ENCODE data around the gene RIOX2. TPM values are rescaled to one million over a fixed set of nuclear protein-coding genes. Genes with fewer than 3 reads are reported as not detected.

The RIOX2 gene
- total RNA-seq, 4 donors from 2014 or later, result 9.3 to 50.3 (median 12.6) TPM

DNA sequence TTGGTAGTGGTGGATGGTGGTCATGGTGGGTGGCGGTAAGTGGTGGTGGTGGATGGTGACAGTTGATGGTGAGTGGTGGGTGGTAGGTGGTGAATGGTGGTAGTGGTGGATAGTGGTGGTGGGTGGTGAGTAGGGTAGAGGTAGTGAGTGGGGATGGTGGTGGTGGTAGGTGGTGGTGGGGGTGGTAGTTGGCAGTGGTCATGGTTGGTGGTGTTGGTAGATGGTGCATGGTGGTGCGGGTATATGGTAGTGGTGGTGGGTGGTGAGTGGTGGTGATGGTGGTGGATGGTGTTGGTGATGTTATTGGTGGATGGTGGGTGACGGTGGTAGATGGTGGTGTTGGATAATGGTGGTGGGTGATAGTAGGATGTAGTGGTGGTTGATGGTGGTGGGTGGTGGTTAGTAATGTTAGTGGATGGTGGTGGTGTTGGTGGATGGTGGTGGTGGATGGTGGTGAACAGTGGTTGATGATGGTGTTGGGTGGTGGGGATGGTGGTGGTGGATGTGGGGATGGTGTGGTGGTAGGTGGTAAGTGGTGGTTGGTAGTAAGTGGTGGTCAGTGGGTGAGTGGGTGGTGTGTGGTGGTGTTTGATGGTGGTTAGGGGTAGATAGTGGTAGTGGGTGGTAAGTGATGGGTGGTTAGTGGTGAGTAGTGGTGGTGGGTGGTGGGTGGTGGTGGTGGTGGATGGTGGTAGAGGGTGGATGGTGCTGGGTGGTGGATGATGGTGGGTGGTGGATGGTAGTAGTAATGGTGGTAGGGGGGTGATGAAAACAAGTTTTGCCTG is 16.7 kb upstream of the RIOX2 start:
- Histone ChIP-seq H3K4me1 (no peaks in the 10 kb centered on the region), H3K9me3 (no peaks in the 10 kb centered on the region), H3K27me3 (no peaks in the 10 kb centered on the region), H3K4me3 (no peak overlapping the region), H3K36me3 (no peaks in the 10 kb centered on the region), H3K27ac (no peak overlapping the region)
- DNase-seq, result no peak
- TF ChIP-seq, protein P1, sequence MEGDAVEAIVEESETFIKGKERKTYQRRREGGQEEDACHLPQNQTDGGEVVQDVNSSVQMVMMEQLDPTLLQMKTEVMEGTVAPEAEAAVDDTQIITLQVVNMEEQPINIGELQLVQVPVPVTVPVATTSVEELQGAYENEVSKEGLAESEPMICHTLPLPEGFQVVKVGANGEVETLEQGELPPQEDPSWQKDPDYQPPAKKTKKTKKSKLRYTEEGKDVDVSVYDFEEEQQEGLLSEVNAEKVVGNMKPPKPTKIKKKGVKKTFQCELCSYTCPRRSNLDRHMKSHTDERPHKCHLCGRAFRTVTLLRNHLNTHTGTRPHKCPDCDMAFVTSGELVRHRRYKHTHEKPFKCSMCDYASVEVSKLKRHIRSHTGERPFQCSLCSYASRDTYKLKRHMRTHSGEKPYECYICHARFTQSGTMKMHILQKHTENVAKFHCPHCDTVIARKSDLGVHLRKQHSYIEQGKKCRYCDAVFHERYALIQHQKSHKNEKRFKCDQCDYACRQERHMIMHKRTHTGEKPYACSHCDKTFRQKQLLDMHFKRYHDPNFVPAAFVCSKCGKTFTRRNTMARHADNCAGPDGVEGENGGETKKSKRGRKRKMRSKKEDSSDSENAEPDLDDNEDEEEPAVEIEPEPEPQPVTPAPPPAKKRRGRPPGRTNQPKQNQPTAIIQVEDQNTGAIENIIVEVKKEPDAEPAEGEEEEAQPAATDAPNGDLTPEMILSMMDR (IDR thresholded peaks at IDR 0.05), result no peak
- no peak for TF ChIP-seq POLR2A (IDR thresholded peaks at IDR 0.05)

DNA sequence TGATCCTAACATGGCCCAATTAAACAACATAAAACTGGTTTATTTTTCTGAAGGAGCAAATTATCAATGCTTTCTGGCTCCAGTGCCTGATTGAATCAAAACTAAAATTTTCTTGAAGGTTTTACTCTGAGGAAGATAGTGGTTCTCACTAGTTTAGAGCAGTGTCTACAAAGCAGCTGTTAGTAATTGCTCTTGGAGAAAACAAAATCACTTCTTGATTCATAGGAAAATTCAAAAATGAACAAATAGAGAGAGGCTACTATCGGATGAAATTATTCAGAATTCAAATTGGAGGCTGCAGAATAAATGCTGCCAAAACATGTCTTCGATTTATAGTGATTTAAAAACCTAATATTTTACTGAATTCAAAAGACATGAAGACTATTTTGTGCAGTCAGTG is 15.1 kb upstream of the RIOX2 start:
- Histone ChIP-seq H3K9me3 (no peaks in the 10 kb centered on the region), H3K36me3 (no peaks in the 10 kb centered on the region), H3K4me3 (no peak overlapping the region), H3K27ac (no peak overlapping the region), H3K27me3 (no peaks in the 10 kb centered on the region), H3K4me1 (no peaks in the 10 kb centered on the region)
- no peak for DNase-seq
- no peak for TF ChIP-seq POLR2A (IDR thresholded peaks at IDR 0.05)
- TF ChIP-seq, protein P1 (IDR thresholded peaks at IDR 0.05), result no peak

DNA sequence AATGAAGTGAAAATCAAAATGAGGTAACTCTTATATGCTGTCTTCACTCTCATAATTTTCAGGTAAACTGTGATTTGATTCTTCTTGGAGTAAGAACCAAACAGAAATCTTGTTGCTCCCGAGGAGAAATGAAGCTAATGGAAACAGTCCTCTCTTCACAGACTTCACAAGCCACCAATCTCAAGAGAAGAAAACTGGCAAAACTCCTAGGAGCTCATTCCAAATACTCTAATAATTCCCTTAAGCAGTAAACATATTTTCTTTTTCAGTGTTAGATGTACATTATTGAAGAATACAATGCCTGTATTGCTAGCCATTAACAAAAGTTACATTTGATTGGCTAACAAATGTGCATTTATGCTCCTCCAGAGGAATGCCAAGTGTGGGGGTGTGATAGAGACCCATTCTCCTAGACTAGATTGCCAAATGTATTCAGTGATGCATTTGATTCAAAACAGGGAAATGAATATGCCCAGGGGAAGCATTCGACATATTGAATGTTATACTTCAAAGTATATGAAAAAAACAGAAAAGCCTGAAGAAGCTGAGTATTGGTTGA is 11.8 kb upstream of the RIOX2 start:
- Histone ChIP-seq H3K27ac (no peak overlapping the region), H3K4me3 (no peak overlapping the region), H3K27me3 (no peaks in the 10 kb centered on the region), H3K9me3 (no peaks in the 10 kb centered on the region), H3K4me1 (no peaks in the 10 kb centered on the region), H3K36me3 (no peaks in the 10 kb centered on the region)
- no peak for DNase-seq
- no peak for TF ChIP-seq POLR2A (IDR thresholded peaks at IDR 0.05)
- TF ChIP-seq, protein P1 (IDR thresholded peaks at IDR 0.05), result no peak

DNA sequence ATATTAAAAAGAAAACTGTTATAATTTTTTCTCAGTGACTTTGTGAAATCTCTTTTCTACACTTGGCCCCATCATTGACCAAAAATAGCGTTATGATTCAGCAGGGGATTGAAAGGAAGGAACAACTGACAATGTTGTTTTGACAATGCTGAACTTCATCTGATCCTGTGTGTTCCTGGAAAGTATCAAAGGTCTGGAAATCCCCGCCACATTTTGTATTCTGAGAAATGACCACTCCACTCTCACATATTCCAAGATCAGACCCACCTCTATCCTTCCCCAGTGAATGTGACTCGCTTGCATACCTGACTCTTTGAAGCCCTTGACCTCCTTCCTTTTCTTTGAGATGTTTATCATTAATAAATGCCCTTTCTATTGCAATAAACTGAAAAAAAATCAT is 9.7 kb upstream of the RIOX2 start:
- peak overlapping the region in 1 of 4 donors; percentile 4 for H3K27ac ChIP-seq

DNA sequence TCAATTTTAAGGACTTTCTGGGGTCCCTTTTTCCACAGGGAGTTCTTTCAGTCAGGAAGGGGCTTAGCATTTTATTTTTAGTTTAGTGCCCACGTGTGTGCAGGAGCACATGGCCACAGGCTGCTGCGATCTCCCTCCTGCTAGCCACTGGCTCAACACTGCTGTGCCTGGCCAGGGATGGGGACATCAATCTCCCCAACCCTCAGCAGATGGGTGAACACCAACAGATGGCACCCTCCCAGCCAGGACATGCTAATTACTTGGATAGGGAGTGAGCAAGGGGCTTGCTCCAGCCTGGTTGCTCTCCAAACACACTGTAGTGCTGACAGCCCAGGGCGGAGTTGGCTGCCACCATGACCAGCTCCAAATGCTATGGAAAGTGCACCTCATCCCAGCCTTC is 7.4 kb upstream of the RIOX2 start:
- Histone ChIP-seq H3K4me1 (no peaks in the 10 kb centered on the region), H3K27me3 (no peaks in the 10 kb centered on the region), H3K36me3 (no peaks in the 10 kb centered on the region), H3K27ac (no peak overlapping the region), H3K4me3 (no peak overlapping the region), H3K9me3 (no peaks in the 10 kb centered on the region)
- DNase-seq, result no peak
- TF ChIP-seq, protein P1 (IDR thresholded peaks at IDR 0.05), result no peak
- TF ChIP-seq POLR2A (IDR thresholded peaks at IDR 0.05), result no peak

More for the DNA sequence above, 9.7 kb upstream of the RIOX2 start:
- Histone ChIP-seq H3K9me3 (no peaks in the 10 kb centered on the region), H3K4me3 (no peak overlapping the region), H3K4me1 (no peaks in the 10 kb centered on the region), H3K36me3 (no peaks in the 10 kb centered on the region), H3K27me3 (no peaks in the 10 kb centered on the region)
- TF ChIP-seq POLR2A (IDR thresholded peaks at IDR 0.05), result no peak
- TF ChIP-seq, protein P1 (IDR thresholded peaks at IDR 0.05), result no peak
- no peak for DNase-seq
